ENCODE measurements around the gene NBPF26.
"Not testable (repeated sequence)": the region's sequence is repeated elsewhere in the genome, so short reads cannot be mapped to it uniquely, and the experiment has no call there.

DNA sequence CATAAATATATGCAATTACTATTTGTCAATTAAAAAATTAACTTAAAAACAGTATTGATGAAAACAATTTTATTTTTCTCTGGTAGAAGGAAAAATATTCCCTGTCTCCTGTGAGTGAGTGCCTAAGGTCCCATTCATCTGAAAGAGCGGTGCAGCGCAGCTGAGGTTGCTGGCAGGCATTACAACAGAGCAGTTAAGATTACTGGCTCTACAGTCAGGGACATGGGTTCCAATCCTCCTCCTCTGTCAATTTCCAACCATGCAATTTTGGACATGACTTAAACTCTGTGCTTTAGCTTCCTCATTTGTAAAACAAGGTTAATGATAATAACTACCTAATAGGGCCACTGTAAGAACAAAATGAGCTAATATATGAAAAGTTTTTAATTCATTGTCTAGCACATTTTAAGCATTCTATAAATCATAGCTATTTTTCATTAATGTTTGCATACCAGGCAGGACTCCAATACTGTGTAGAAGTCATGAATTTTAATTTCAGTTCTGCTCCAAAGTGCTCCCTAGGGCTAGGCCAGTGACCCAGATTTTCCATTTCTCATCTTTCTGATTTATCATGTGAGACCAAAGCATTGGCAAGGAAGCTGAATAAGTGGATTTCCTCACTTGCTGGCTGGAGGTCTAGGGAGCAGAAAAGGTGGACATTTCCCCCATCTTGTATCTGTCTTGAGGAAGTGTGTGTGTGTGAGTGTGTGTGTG is 43.5 kb upstream of the NBPF26 start:
- TF ChIP-seq EZH2 (IDR thresholded peaks at IDR 0.05); POLR2AphosphoS5 (IDR thresholded peaks at IDR 0.05; ENCODE audit: borderline replicate concordance, low read depth, low read length); FOXP2 (optimal IDR thresholded peaks at IDR 0.05; ENCODE audit: control extremely low read depth, extremely low read length, insufficient read depth): not testable (repeated sequence)
